Lung (tissue), 12 donors: ENCODE data around the gene LY6G5B. TPM values are rescaled to one million over a fixed set of nuclear protein-coding genes. Genes with fewer than 3 reads are reported as not detected.

Experiments used
- ATAC-seq: fragments of 200-7000 bp; cut with Tn5 transposase; one replicate; pipeline ENCODE4 v1.9.1; 2020; ENCODE audit warnings: moderate number of reproducible peaks; ENCODE audit not compliant: insufficient read depth, low FRiP score
- DNase-seq, 3 donors: peaks; one replicate each; pipeline ENCODE4 v3.0.0-alpha.2; 2013 to 2017
- H3K27ac ChIP-seq, 2 donors: one replicate each; pipeline ENCODE4 v1.5.1; 2013; ENCODE audit warnings: mild to moderate bottlenecking in 2 of 2, moderate library complexity in 2 of 2, control low read depth in 1 of 2, inconsistent platforms in 1 of 2, low read depth in 1 of 2, low read length in 1 of 2
- H3K27me3 ChIP-seq, 3 donors: one replicate each; pipeline ENCODE4 v1.5.1; 2013; ENCODE audit warnings: low read length in 2 of 3; ENCODE audit not compliant: control insufficient read depth in 3 of 3, insufficient read depth in 3 of 3
- H3K36me3 ChIP-seq, 4 donors: one replicate each; pipeline ENCODE4 v1.5.1; 2013; ENCODE audit warnings: low read length in 4 of 4, mild to moderate bottlenecking in 1 of 4, moderate library complexity in 1 of 4; ENCODE audit not compliant: control insufficient read depth in 4 of 4, insufficient read depth in 4 of 4
- H3K4me1 ChIP-seq, 5 donors: one replicate each; pipeline ENCODE4 v1.5.1; 2013; ENCODE audit warnings: low read length in 5 of 5, mild to moderate bottlenecking in 2 of 5, moderate library complexity in 1 of 5; ENCODE audit not compliant: control insufficient read depth in 5 of 5, insufficient read depth in 5 of 5
- H3K4me3 ChIP-seq: one replicate; pipeline ENCODE4 v1.5.1; 2013; ENCODE audit warnings: mild to moderate bottlenecking, control low read depth, moderate library complexity
- H3K9ac ChIP-seq, 2 donors: one replicate each; pipeline ENCODE4 v1.5.1; 2013; ENCODE audit warnings: low read length in 2 of 2, control low read depth in 1 of 2; ENCODE audit not compliant: insufficient read depth in 1 of 2
- H3K9me3 ChIP-seq, 4 donors: one replicate each; pipeline ENCODE4 v1.5.1; 2013; ENCODE audit warnings: low read length in 3 of 4, mild to moderate bottlenecking in 1 of 4, moderate library complexity in 1 of 4; ENCODE audit not compliant: control insufficient read depth in 4 of 4, insufficient read depth in 3 of 4
- WGBS, 2 donors: extraction: QIAGEN DNeasy Blood & Tissue Kit; methylation state at CpG; one replicate each; pipeline ENCODE4 v1.1.7; 2013; 5-methylcytosine and 5-hydroxymethylcytosine counted together
- polyA plus RNA-seq, 2 donors: library from polyadenylated mRNA; stranded (reverse); fragments of 200-250 nt; gene quantifications; one replicate each; pipeline ENCODE4 v1.2.1, GENCODE V29; 2013
- total RNA-seq, 2 donors: library from RNA; depleted of rRNA in 1 of 2; stranded (reverse); fragments of >200 nt in 1 of 2; gene quantifications; one replicate each; pipeline ENCODE4 v1.2.1, GENCODE V29; 2014 to 2021
- TF ChIP-seq, protein P1 (sequence below): IDR thresholded peaks from 2 replicates; pipeline ENCODE4 v1.5.1; 2012; ENCODE audit warnings: mild to moderate bottlenecking; ENCODE audit errors: control extremely low read depth, extremely low read depth
- donor health status: control.
- donor health status: control.
- donor health status: Bipolar disorder and iron deficiency.
- donor health status: healthy.
- donor health status: DM: yes; HTN: yes; CAD: no.

The LY6G5B gene
- total and polyA plus RNA-seq, 4 donors: 5.7 to 13.7 (median 8.2) TPM

DNA sequence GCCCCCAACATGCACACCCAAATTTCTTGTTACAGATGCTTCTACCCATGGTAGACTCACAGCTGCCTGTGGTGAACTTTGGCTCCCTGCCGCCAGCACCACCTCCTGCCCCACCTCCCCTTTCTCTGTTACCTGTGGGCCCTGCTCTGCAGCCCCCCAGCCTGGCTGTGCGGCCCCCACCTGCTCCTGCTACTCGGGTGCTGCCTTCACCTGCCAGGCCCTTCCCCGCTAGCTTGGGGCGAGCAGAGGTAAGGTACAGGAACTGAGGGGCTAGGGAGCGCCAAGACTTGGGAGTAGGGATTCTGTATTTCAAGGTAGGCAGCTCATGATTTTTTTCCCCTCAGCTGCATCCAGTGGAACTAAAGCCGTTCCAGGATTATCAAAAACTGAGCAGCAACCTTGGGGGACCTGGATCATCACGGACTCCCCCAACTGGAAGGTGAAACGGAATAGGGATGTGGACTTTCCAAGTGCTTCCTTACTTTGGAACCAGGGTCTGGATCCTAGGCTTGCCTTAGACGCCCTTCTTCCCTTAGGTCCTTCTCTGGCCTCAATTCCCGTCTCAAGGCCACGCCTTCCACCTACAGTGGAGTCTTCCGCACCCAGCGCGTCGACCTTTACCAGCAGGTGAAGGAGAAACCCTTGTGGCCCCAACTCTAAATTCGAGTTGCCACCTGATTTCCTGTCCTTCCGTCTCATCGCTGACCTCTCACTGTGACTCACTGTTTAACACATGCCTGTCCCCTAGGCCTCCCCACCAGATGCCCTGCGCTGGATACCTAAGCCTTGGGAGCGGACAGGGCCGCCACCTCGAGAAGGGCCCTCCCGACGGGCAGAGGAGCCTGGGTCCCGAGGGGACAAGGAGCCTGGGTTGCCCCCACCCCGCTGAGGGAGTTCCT is 32.8 kb upstream of the LY6G5B start:
- no peak overlapping the region for H3K9ac ChIP-seq
- 85 to 86% methylated on average over 27 of the region's 27 CpGs for WGBS, 2 donors
- TF ChIP-seq, protein P1, sequence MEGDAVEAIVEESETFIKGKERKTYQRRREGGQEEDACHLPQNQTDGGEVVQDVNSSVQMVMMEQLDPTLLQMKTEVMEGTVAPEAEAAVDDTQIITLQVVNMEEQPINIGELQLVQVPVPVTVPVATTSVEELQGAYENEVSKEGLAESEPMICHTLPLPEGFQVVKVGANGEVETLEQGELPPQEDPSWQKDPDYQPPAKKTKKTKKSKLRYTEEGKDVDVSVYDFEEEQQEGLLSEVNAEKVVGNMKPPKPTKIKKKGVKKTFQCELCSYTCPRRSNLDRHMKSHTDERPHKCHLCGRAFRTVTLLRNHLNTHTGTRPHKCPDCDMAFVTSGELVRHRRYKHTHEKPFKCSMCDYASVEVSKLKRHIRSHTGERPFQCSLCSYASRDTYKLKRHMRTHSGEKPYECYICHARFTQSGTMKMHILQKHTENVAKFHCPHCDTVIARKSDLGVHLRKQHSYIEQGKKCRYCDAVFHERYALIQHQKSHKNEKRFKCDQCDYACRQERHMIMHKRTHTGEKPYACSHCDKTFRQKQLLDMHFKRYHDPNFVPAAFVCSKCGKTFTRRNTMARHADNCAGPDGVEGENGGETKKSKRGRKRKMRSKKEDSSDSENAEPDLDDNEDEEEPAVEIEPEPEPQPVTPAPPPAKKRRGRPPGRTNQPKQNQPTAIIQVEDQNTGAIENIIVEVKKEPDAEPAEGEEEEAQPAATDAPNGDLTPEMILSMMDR: no peak
- H3K27ac ChIP-seq: no peak overlapping the region
- no peak for ATAC-seq
- no peak for DNase-seq
- no peaks in the 10 kb centered on the region for H3K9me3 ChIP-seq
- no peak overlapping the region for H3K4me3 ChIP-seq
- peaks cover 61 to 84% (median 70%) of the 10 kb centered on the region in 4 donors for H3K36me3 ChIP-seq
- no peaks in the 10 kb centered on the region for H3K4me1 ChIP-seq
- H3K27me3 ChIP-seq: no peaks in the 10 kb centered on the region

DNA sequence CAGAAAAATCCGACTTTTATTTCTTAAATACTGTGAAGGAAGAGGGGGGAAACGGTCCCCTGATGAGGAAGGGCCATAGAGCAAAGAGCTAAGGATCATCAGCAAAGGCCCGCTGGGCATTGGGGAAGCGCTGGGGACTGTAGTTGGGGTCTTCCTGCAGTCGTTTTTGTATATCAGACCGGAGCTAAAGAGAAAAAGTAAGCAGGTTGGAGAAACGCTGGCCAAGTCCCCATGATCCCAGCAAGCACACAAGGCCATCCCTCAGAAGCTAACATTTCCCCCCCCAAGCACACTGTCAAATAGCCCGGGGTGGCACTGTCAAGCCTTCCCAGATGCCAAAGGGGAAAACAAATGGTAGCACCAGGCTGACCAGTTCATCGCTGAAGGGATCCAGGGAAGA is 30.7 kb upstream of the LY6G5B start:
- no peaks in the 10 kb centered on the region for H3K9me3 ChIP-seq
- H3K4me3 ChIP-seq: no peak overlapping the region
- no peaks in the 10 kb centered on the region for H3K27me3 ChIP-seq
- H3K4me1 ChIP-seq: no peaks in the 10 kb centered on the region
- H3K9ac ChIP-seq: no peak overlapping the region
- peaks cover 52 to 78% (median 65%) of the 10 kb centered on the region in 4 donors for H3K36me3 ChIP-seq
- no peak for DNase-seq
- TF ChIP-seq, protein P1: no peak
- 84 to 91% methylated on average over 9 of the region's 9 CpGs for WGBS, 2 donors
- H3K27ac ChIP-seq: no peak overlapping the region
- ATAC-seq: no peak

DNA sequence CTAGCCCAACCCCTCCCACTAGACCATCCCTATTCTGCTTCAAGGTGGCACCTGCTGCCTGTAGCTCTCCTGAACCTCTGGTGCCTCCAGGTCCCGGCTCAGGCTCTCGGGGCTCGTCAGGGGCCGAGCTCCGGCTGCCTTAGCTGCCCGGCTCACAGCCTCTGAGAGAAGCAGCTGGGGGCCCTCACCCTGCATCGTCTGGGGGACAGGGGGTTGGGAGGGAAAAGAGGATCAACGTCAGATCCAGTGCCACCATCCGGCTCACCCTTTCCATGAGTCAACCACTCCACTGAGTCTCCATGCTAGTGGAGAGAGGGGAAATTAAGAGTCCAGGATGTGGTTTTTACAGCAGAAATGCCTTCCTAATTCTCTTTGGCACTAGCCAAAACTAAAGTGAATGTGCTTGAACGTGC is 30.3 kb upstream of the LY6G5B start:
- Histone ChIP-seq H3K27me3 (no peaks in the 10 kb centered on the region), H3K9me3 (no peaks in the 10 kb centered on the region), H3K36me3 (peaks cover 48 to 78% (median 63%) of the 10 kb centered on the region in 4 donors), H3K27ac (no peak overlapping the region), H3K9ac (no peak overlapping the region), H3K4me3 (no peak overlapping the region), H3K4me1 (no peaks in the 10 kb centered on the region)
- WGBS, 2 donors: 71 to 75% methylated on average over 10 of the region's 10 CpGs
- DNase-seq (no peak), ATAC-seq (no peak)
- TF ChIP-seq, protein P1: no peak
